ENCODE data around the gene DNAL4. TPM values are rescaled to one million over a fixed set of nuclear protein-coding genes. Genes with fewer than 3 reads are reported as not detected.

The DNAL4 gene
- total and polyA plus RNA-seq, 2 donors (not counting 3 experiments of a cell fraction or from before 2014, with no cell fraction given): 12.9 to 22.7 TPM

Small RNAs within 50 kb of the gene (small RNA-seq; reads per million reads assigned to genes)
- gene AL021707.8 (ENCODE audit: insufficient read depth, insufficient read length, low read depth, low replicate concordance): not detected

Other genes with a start within 250 kb of the DNAL4 start
- 0.91 and 1.1 TPM in 2 replicates for gene DMC1, start 224.0 kb downstream of the DNAL4 start, total RNA-seq
- gene DMC1, start 224.0 kb downstream of the DNAL4 start, polyA plus RNA-seq: 0.22 and 0.24 TPM in 2 replicates
- gene FAM227A, start 137.8 kb downstream of the DNAL4 start, total RNA-seq: 1.4 and 1.9 TPM in 2 replicates
- 0.49 and 0.58 TPM in 2 replicates for gene FAM227A, start 137.8 kb downstream of the DNAL4 start, polyA plus RNA-seq
- 34.4 and 37.0 TPM in 2 replicates for gene CBY1, start 137.5 kb downstream of the DNAL4 start, total RNA-seq
- gene CBY1, start 137.5 kb downstream of the DNAL4 start, polyA plus RNA-seq: 38.9 and 41.8 TPM in 2 replicates
- 98.6 and 98.8 TPM in 2 replicates for gene TOMM22, start 112.2 kb downstream of the DNAL4 start, total RNA-seq
- gene TOMM22, start 112.2 kb downstream of the DNAL4 start, polyA plus RNA-seq: 51.8 and 62.3 TPM in 2 replicates
- 64.9 and 73.1 TPM in 2 replicates for gene JOSD1, start 93.2 kb downstream of the DNAL4 start, total RNA-seq
- gene JOSD1, start 93.2 kb downstream of the DNAL4 start, polyA plus RNA-seq: 57.2 and 61.7 TPM in 2 replicates
- gene GTPBP1, start 88.2 kb downstream of the DNAL4 start, total RNA-seq: 43.9 and 50.3 TPM in 2 replicates
- gene GTPBP1, start 88.2 kb downstream of the DNAL4 start, polyA plus RNA-seq: 27.1 and 29.8 TPM in 2 replicates
- 133 and 137 TPM in 2 replicates for gene SUN2, start 38.1 kb downstream of the DNAL4 start, total RNA-seq
- 74.2 and 76.7 TPM in 2 replicates for gene SUN2, start 38.1 kb downstream of the DNAL4 start, polyA plus RNA-seq
- 0.73 and 0.95 TPM in 2 replicates for gene NPTXR, start 49.9 kb upstream of the DNAL4 start, total RNA-seq
- gene NPTXR, start 49.9 kb upstream of the DNAL4 start, polyA plus RNA-seq: 0.37 and 0.43 TPM in 2 replicates
- 60.9 and 62.6 TPM in 2 replicates for gene CBX6, start 78.1 kb upstream of the DNAL4 start, total RNA-seq
- gene CBX6, start 78.1 kb upstream of the DNAL4 start, polyA plus RNA-seq: 14.9 and 18.2 TPM in 2 replicates
- gene APOBEC3A, start 163.5 kb upstream of the DNAL4 start, total RNA-seq: not detected in 2 replicates
- not detected in 2 replicates for gene APOBEC3A, start 163.5 kb upstream of the DNAL4 start, polyA plus RNA-seq
- 10.3 and 13.6 TPM in 2 replicates for gene APOBEC3B, start 188.2 kb upstream of the DNAL4 start, total RNA-seq
- gene APOBEC3B, start 188.2 kb upstream of the DNAL4 start, polyA plus RNA-seq: 16.5 and 19.9 TPM in 2 replicates
- 10.6 and 11.2 TPM in 2 replicates for gene APOBEC3C, start 220.1 kb upstream of the DNAL4 start, total RNA-seq
- gene APOBEC3C, start 220.1 kb upstream of the DNAL4 start, polyA plus RNA-seq: 6.9 and 7.6 TPM in 2 replicates
- gene APOBEC3D, start 227.0 kb upstream of the DNAL4 start, total RNA-seq: 2.5 and 3.8 TPM in 2 replicates
- 2.0 and 2.3 TPM in 2 replicates for gene APOBEC3D, start 227.0 kb upstream of the DNAL4 start, polyA plus RNA-seq
- gene APOBEC3F, start 246.7 kb upstream of the DNAL4 start, total RNA-seq: 7.2 and 10.2 TPM in 2 replicates
- 10.6 and 11.0 TPM in 2 replicates for gene APOBEC3F, start 246.7 kb upstream of the DNAL4 start, polyA plus RNA-seq